Endothelial cell of umbilical vein (primary cell): ENCODE results near the gene TNFRSF8. TPM values are rescaled to one million over a fixed set of nuclear protein-coding genes. Genes with fewer than 3 reads are reported as not detected.

ENCODE experiments used
- BruUV-seq: library from RNA; stranded (reverse); fragments of 400-500 nt; replicated peaks from 2 replicates; lab custom pipeline; 2021; lab: Mats Ljungman, UMichigan
- CTCF ChIA-PET: fragments of 300-600, 350-600 bp; sonication (Branson Sonifier 250); formaldehyde crosslinking; loops from one replicate; lab custom pipeline; 2021; ENCODE audit warnings: antibody characterized with exemption, inconsistent platforms; lab: Charles Lee
- POLR2A ChIA-PET: fragments of 300-600, 350-600 bp; sonication (Branson Sonifier 250); formaldehyde crosslinking; loops from one replicate; lab custom pipeline; 2021; ENCODE audit warnings: antibody characterized with exemption, inconsistent platforms; lab: Charles Lee
- DNase-seq: peaks from one replicate; pipeline ENCODE4 v3.0.0-alpha.2; 2011; ENCODE audit warnings: low read depth, low spot score
- FAIRE-seq: peaks from 2 replicates; lab custom pipeline; 2011; peaks lifted over from hg19 to GRCh38; lab: Jason Lieb, UNC
- H2AFZ ChIP-seq: 2 replicates; pipeline ENCODE4 v1.6.0; 2012; ENCODE audit warnings: low read depth, low read length, control low read depth, inconsistent platforms
- H3K27ac ChIP-seq: 2 replicates; pipeline ENCODE4 v1.5.1; 2011; ENCODE audit warnings: low read depth, mild to moderate bottlenecking, control low read depth, low read length, moderate library complexity; ENCODE audit not compliant: insufficient read depth
- H3K27me3 ChIP-seq, 2 experiments: 2 replicates each; pipeline versions ENCODE4 v1.6.0 to v1.6.1; 2011; ENCODE audit warnings: low read length in 2 of 2, mixed read lengths in 1 of 2; ENCODE audit not compliant: control insufficient read depth in 2 of 2, insufficient read depth in 2 of 2
- H3K36me3 ChIP-seq, 2 experiments: 2 replicates in 1 of 2; 3 replicates in 1 of 2; pipeline ENCODE4 v1.5.1; 2011; ENCODE audit warnings: low read length in 2 of 2, mild to moderate bottlenecking in 1 of 2, moderate library complexity in 1 of 2; ENCODE audit not compliant: control insufficient read depth in 2 of 2, insufficient read depth in 2 of 2; ENCODE audit errors: extremely low read depth in 1 of 2
- H3K4me1 ChIP-seq: 3 replicates; pipeline ENCODE4 v1.5.1; 2011; ENCODE audit warnings: mild to moderate bottlenecking, low read length; ENCODE audit not compliant: control insufficient read depth, insufficient read depth; ENCODE audit errors: extremely low read depth
- H3K4me2 ChIP-seq: 2 replicates; pipeline ENCODE4 v1.6.1; 2011; ENCODE audit warnings: low read length, control low read depth, mixed read lengths; ENCODE audit not compliant: insufficient read depth
- H3K4me3 ChIP-seq, 3 experiments: fragments of 200-600 bp in 1 of 3; sonication (generic), shearing (Covaris generic) in 1 of 3; replicated peaks in 1 of 3; 2 replicates each; pipeline ENCODE4 v1.5.1; 2011 to 2016; ENCODE audit warnings: control low read depth in 3 of 3, low read length in 3 of 3, mild to moderate bottlenecking in 2 of 3, inconsistent platforms in 1 of 3, low read depth in 1 of 3, moderate library complexity in 1 of 3; ENCODE audit not compliant: insufficient read depth in 1 of 3
- H3K79me2 ChIP-seq: 2 replicates; pipeline ENCODE4 v1.6.0; 2012; ENCODE audit warnings: low read length, inconsistent platforms; ENCODE audit not compliant: control insufficient read depth, insufficient read depth
- H3K9ac ChIP-seq: replicated peaks from 2 replicates; pipeline ENCODE3; 2011; ENCODE audit warnings: low read length, control low read depth; ENCODE audit not compliant: insufficient read depth; ENCODE audit errors: extremely low read depth
- H3K9me1 ChIP-seq: replicated peaks from 3 replicates; pipeline ENCODE4 v1.6.0; 2011; ENCODE audit warnings: mild to moderate bottlenecking, low read length; ENCODE audit not compliant: control insufficient read depth, insufficient read depth; ENCODE audit errors: extremely low read depth
- H3K9me3 ChIP-seq: replicated peaks from 2 replicates; pipeline ENCODE4 v1.5.1; 2012; ENCODE audit warnings: low read length, inconsistent platforms; ENCODE audit not compliant: control insufficient read depth, insufficient read depth
- H4K20me1 ChIP-seq: replicated peaks from 2 replicates; pipeline ENCODE3; 2011; ENCODE audit warnings: mild to moderate bottlenecking, low read length; ENCODE audit not compliant: control insufficient read depth, insufficient read depth; ENCODE audit errors: extremely low read depth
- EZH2 ChIP-seq: IDR thresholded peaks from 2 replicates; pipeline ENCODE4 v1.6.1; 2012; ENCODE audit warnings: borderline replicate concordance, low read depth, mild to moderate bottlenecking, moderate library complexity, low read length, inconsistent platforms; ENCODE audit not compliant: severe bottlenecking
- FOS ChIP-seq: IDR thresholded peaks from 2 replicates; pipeline ENCODE4 v1.6.1; 2011; ENCODE audit warnings: mild to moderate bottlenecking, low read length, moderate library complexity, borderline replicate concordance; ENCODE audit not compliant: insufficient read depth
- GATA2 ChIP-seq: IDR thresholded peaks from 2 replicates; pipeline ENCODE4 v1.7.0; 2011; ENCODE audit warnings: low read depth, mild to moderate bottlenecking, moderate library complexity, mixed read lengths, low read length; ENCODE audit not compliant: insufficient read length, insufficient read depth
- JUN ChIP-seq: IDR thresholded peaks from 2 replicates; pipeline ENCODE4 v1.6.1; 2011; ENCODE audit warnings: borderline replicate concordance, low read depth; ENCODE audit not compliant: insufficient read length, insufficient read depth
- MYC ChIP-seq: IDR thresholded peaks from one replicate; pipeline ENCODE4 v1.6.1; 2011; ENCODE audit warnings: mild to moderate bottlenecking, low read depth, low read length
- POLR2A ChIP-seq: IDR thresholded peaks from 2 replicates; pipeline ENCODE4 v1.6.1; 2012; ENCODE audit warnings: low read depth, mild to moderate bottlenecking, control low read depth, low read length
- POLR2AphosphoS5 ChIP-seq: IDR thresholded peaks from 2 replicates; pipeline ENCODE4 v1.6.1; 2012; ENCODE audit warnings: low read depth, mild to moderate bottlenecking, control low read depth, low read length, moderate library complexity; ENCODE audit not compliant: insufficient read depth
- dilution Hi-C: fragments of 300-500 bp; cut with MboI; formaldehyde crosslinking; loops from one replicate; pipeline ENCODE4 v1.15.0; 2019; ENCODE audit warnings: low sequenced_read_pairs; ENCODE audit not compliant: extremely low pct_ligation_motif_present
- intact Hi-C: fragments of 100-400 bp; cut with micrococcal nuclease; formaldehyde crosslinking; loops from one replicate; pipeline ENCODE4 v1.10.0; 2022
- polyA plus RNA-seq, 4 experiments: library from polyadenylated mRNA; depleted of rRNA in 3 of 4; stranded (reverse) in 3 of 4; unstranded in 1 of 4; fragments of >200 nt; gene quantifications; 2 replicates each; pipeline versions ENCODE4 v1.2.1 to v1.2.3, GENCODE V29; 2011 to 2012; ENCODE audit warnings: missing spikeins in 1 of 4
- total RNA-seq: library from RNA; stranded (reverse); gene quantifications from 2 replicates; pipeline ENCODE4 v1.2.3, GENCODE V29; 2021
- TF ChIP-seq, protein P1 (sequence below), 2 donors: IDR thresholded peaks; 1 replicate in 1 of 2; 2 replicates in 1 of 2; pipeline ENCODE4 v1.5.1; 2011; ENCODE audit warnings: low read length in 2 of 2, mild to moderate bottlenecking in 2 of 2, moderate library complexity in 2 of 2, control low read depth in 1 of 2, inconsistent platforms in 1 of 2, low read depth in 1 of 2; ENCODE audit not compliant: insufficient read depth in 1 of 2; ENCODE audit errors: extremely low read depth in 1 of 2
- TF ChIP-seq, protein P2 (sequence below): IDR thresholded peaks from 2 replicates; pipeline ENCODE4 v1.6.1; 2011; ENCODE audit not compliant: insufficient read depth, insufficient read length

The TNFRSF8 gene
- total and polyA plus RNA-seq, 2 donors (not counting 3 experiments of a cell fraction or from before 2014, with no cell fraction given): 0.47 TPM; not detected in 1

GRCh38 chr1:12132078-12132477 lies 69.0 kb downstream of the TNFRSF8 start:
- intact Hi-C loops (loop anchor here (2.0 kb wide), 1 partner anchor 35 kb away; the partner anchor contains the start of gene TNFRSF1B), dilution Hi-C loops (no loop called here)
- no peak overlapping the region for H3K27ac ChIP-seq
- POLR2A ChIA-PET: no interaction called here
- H4K20me1 ChIP-seq: no peaks in the 10 kb centered on the region
- TF ChIP-seq, protein P1, sequence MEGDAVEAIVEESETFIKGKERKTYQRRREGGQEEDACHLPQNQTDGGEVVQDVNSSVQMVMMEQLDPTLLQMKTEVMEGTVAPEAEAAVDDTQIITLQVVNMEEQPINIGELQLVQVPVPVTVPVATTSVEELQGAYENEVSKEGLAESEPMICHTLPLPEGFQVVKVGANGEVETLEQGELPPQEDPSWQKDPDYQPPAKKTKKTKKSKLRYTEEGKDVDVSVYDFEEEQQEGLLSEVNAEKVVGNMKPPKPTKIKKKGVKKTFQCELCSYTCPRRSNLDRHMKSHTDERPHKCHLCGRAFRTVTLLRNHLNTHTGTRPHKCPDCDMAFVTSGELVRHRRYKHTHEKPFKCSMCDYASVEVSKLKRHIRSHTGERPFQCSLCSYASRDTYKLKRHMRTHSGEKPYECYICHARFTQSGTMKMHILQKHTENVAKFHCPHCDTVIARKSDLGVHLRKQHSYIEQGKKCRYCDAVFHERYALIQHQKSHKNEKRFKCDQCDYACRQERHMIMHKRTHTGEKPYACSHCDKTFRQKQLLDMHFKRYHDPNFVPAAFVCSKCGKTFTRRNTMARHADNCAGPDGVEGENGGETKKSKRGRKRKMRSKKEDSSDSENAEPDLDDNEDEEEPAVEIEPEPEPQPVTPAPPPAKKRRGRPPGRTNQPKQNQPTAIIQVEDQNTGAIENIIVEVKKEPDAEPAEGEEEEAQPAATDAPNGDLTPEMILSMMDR (IDR thresholded peaks at IDR 0.05; ENCODE audit: extremely low read depth in 1 of 2, insufficient read depth in 1 of 2, low read depth in 1 of 2, low read length in 2 of 2): no peak
- TF ChIP-seq MYC (no peak), GATA2 (no peak), POLR2AphosphoS5 (no peak)
- H3K79me2 ChIP-seq: no peaks in the 10 kb centered on the region
- H3K27me3 ChIP-seq: no peaks in the 10 kb centered on the region
- H3K9ac ChIP-seq: no peak overlapping the region
- CTCF ChIA-PET: interaction anchor here (0.9 to 1.5 kb wide), 6 partner anchors 7 to 76 kb away, joined by 3 to 4 read pairs (median 3); no protein-coding TSS in a partner anchor
- H3K4me2 ChIP-seq: no peak overlapping the region
- H3K4me3 ChIP-seq: no peak overlapping the region
- no peak for DNase-seq
- H3K9me1 ChIP-seq: no peaks in the 10 kb centered on the region
- BruUV-seq: no TSS peak
- no peak for FAIRE-seq
- H3K4me1 ChIP-seq: peaks cover 8% of the 10 kb centered on the region
- no peaks in the 10 kb centered on the region for H3K9me3 ChIP-seq
- H3K36me3 ChIP-seq: no peaks in the 10 kb centered on the region
- no peak overlapping the region for H2AFZ ChIP-seq

GRCh38 chr1:12134716-12135115 lies 71.6 kb downstream of the TNFRSF8 start:
- POLR2A ChIA-PET: interaction anchor here (1.2 kb wide), 1 partner anchor 27 kb away, joined by 5 read pairs; no protein-coding TSS in a partner anchor
- DNase-seq: no peak
- CTCF ChIA-PET: interaction anchor here (7.2 kb wide), 1 partner anchor 9 kb away, joined by 48 read pairs; no protein-coding TSS in a partner anchor

More at GRCh38 chr1:12134716-12135115, 71.6 kb downstream of the TNFRSF8 start:
- H3K27me3 ChIP-seq: no peaks in the 10 kb centered on the region
- BruUV-seq: no TSS peak
- H4K20me1 ChIP-seq: no peaks in the 10 kb centered on the region
- no peak overlapping the region for H3K9ac ChIP-seq
- H3K4me3 ChIP-seq: no peak overlapping the region
- FAIRE-seq: no peak
- H3K9me3 ChIP-seq: no peaks in the 10 kb centered on the region
- no peak overlapping the region for H2AFZ ChIP-seq
- TF ChIP-seq, protein P1 (IDR thresholded peaks at IDR 0.05; ENCODE audit: extremely low read depth in 1 of 2, insufficient read depth in 1 of 2, low read depth in 1 of 2, low read length in 2 of 2): no peak
- TF ChIP-seq EZH2: no peak
- no peak for TF ChIP-seq GATA2
- TF ChIP-seq POLR2AphosphoS5: no peak
- TF ChIP-seq, protein P2, sequence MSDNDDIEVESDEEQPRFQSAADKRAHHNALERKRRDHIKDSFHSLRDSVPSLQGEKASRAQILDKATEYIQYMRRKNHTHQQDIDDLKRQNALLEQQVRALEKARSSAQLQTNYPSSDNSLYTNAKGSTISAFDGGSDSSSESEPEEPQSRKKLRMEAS: no peak
- no peak for TF ChIP-seq JUN
- TF ChIP-seq FOS: no peak
- TF ChIP-seq POLR2A: no peak
- TF ChIP-seq MYC: no peak
- no peaks in the 10 kb centered on the region for H3K79me2 ChIP-seq
- H3K9me1 ChIP-seq: no peaks in the 10 kb centered on the region
- H3K4me1 ChIP-seq: peaks cover 8% of the 10 kb centered on the region
- intact Hi-C loops: no loop called here
- H3K4me2 ChIP-seq: no peak overlapping the region
- no peaks in the 10 kb centered on the region for H3K36me3 ChIP-seq
- no peak overlapping the region for H3K27ac ChIP-seq
- dilution Hi-C loops: no loop called here
